WERI-Rb-1 (cell line): ENCODE data around the gene DHDH.

ENCODE experiments used
- DNase-seq: peaks from one replicate; pipeline ENCODE4 v3.0.0-alpha.2; 2020
- H3K27ac ChIP-seq: fragments of 250-450 bp; sonication (Bioruptor Pico); 2 replicates; pipeline ENCODE4 v1.5.1; 2020; ENCODE audit warnings: mild to moderate bottlenecking, moderate library complexity
- H3K27me3 ChIP-seq: fragments of 250-450 bp; sonication (Bioruptor Pico); 2 replicates; pipeline ENCODE4 v1.5.1; 2021; ENCODE audit warnings: mild to moderate bottlenecking, low read depth, moderate library complexity; ENCODE audit not compliant: insufficient read depth, severe bottlenecking
- H3K36me3 ChIP-seq: fragments of 250-450 bp; sonication (Bioruptor Pico); 2 replicates; pipeline ENCODE4 v1.5.1; 2020; ENCODE audit warnings: mild to moderate bottlenecking, moderate library complexity
- H3K4me3 ChIP-seq: 2 replicates; pipeline ENCODE4 v1.5.1; 2011; ENCODE audit warnings: low read depth, mild to moderate bottlenecking, control low read depth, low read length
- H3K9me3 ChIP-seq: fragments of 250-450 bp; sonication (Bioruptor Pico); 2 replicates; pipeline ENCODE4 v1.5.1; 2021; ENCODE audit warnings: mild to moderate bottlenecking, moderate library complexity; ENCODE audit not compliant: severe bottlenecking
- TF ChIP-seq, protein P1 (sequence below): IDR thresholded peaks from 2 replicates; pipeline ENCODE4 v1.5.1; 2011; ENCODE audit warnings: low read depth, mild to moderate bottlenecking, control low read depth, inconsistent platforms, low read length

The DHDH gene

GRCh38 chr19:48989701-48990291, 56.3 kb downstream of the DHDH start:
- DNase-seq, result peak; percentile 45
- H3K9me3 ChIP-seq, result no peaks in the 10 kb centered on the region
- H3K27ac ChIP-seq, result peak overlapping the region; percentile 48
- H3K27me3 ChIP-seq, result no peaks in the 10 kb centered on the region
- H3K4me3 ChIP-seq, result no peak overlapping the region
- TF ChIP-seq, protein P1, sequence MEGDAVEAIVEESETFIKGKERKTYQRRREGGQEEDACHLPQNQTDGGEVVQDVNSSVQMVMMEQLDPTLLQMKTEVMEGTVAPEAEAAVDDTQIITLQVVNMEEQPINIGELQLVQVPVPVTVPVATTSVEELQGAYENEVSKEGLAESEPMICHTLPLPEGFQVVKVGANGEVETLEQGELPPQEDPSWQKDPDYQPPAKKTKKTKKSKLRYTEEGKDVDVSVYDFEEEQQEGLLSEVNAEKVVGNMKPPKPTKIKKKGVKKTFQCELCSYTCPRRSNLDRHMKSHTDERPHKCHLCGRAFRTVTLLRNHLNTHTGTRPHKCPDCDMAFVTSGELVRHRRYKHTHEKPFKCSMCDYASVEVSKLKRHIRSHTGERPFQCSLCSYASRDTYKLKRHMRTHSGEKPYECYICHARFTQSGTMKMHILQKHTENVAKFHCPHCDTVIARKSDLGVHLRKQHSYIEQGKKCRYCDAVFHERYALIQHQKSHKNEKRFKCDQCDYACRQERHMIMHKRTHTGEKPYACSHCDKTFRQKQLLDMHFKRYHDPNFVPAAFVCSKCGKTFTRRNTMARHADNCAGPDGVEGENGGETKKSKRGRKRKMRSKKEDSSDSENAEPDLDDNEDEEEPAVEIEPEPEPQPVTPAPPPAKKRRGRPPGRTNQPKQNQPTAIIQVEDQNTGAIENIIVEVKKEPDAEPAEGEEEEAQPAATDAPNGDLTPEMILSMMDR, result no peak
- peaks cover 29% of the 10 kb centered on the region for H3K36me3 ChIP-seq

GRCh38 chr19:48990400-48990799, 56.9 kb downstream of the DHDH start:
- TF ChIP-seq, protein P1, result no peak
- no peak for DNase-seq
- Histone ChIP-seq H3K36me3 (peaks cover 23% of the 10 kb centered on the region), H3K4me3 (no peak overlapping the region), H3K9me3 (no peaks in the 10 kb centered on the region), H3K27me3 (no peaks in the 10 kb centered on the region), H3K27ac (peak overlapping the region; percentile 48)

DNA sequence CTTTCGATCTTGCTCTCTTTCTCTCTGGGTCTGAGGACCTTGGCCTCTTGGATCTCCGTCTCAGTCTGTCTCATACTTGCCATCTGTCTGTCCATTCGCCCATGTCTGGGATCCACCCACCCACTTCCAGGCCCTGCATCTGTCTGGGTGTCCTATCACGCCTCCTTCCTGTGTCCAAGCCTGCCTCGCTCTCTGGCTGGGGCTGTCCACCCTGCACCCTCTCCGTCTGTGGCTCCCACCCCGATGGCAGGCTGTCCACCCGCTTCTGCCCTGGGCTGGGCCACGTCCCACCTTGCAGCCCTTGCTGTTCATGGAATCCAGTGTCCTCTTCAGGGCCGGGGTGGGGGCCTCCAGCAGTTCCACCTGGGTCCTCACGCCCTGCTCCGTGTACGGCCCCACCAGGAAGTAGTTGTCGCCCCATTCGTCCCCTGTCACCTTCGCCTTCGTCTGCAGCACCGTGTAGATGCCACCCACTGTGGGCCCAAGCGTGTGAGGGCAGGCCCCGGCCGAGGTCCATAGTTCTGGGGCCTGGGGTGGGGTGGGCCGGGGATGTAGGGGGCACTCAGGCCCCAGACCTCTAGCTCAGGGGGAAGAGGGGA, 57.6 kb downstream of the DHDH start:
- peaks cover 20% of the 10 kb centered on the region for H3K36me3 ChIP-seq
- peak overlapping the region; percentile 83; the same call in 1 of the 2 replicates for H3K27ac ChIP-seq
- no peaks in the 10 kb centered on the region for H3K27me3 ChIP-seq
- H3K4me3 ChIP-seq, result no peak overlapping the region
- no peak for DNase-seq
- no peaks in the 10 kb centered on the region for H3K9me3 ChIP-seq
- TF ChIP-seq, protein P1, result no peak

DNA sequence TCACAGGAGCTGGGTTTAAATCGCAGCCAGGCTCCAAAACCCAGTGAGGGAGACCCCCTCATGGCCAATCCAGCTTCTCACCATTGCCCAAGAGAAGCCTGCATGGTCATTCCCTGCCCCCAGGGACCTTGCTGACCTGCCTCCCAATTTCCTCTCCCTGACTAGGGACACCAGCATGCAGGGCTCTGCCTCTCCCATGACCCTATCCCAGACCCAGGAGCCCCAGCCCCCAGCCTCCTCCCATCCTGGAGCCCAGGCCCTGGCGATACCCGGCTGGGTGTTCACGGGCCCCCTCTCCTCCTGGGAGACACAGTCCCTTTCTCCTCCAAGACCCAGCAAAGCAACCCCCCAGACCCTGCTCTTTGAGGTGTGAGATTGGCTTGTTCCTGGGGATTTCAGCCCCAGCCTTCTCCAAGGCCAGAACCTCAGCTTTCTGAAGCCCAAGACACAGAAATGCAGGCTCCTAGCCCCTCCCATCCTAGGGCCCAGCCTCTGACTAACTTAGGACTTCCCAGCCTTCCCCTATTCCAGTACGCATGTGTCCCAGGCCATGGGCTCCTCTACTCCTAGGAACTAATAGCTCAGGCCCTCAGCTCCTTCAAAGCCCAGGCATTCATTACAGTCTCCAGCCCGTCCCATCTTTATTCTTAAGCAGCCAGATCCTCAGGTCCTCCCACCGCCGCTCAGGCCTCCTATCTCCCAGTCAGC, 58.5 kb downstream of the DHDH start:
- TF ChIP-seq, protein P1, result no peak
- no peaks in the 10 kb centered on the region for H3K9me3 ChIP-seq
- peak overlapping the region; percentile 83 for H3K27ac ChIP-seq
- H3K36me3 ChIP-seq, result peaks cover 20% of the 10 kb centered on the region
- H3K4me3 ChIP-seq, result peak overlapping the region; percentile 77
- peak; percentile 47 for DNase-seq
- no peaks in the 10 kb centered on the region for H3K27me3 ChIP-seq

GRCh38 chr19:48992581-48993174, 59.2 kb downstream of the DHDH start:
- peak overlapping the region; percentile 83 for H3K27ac ChIP-seq
- peaks cover 20% of the 10 kb centered on the region for H3K36me3 ChIP-seq
- no peak for DNase-seq

More at GRCh38 chr19:48992581-48993174, 59.2 kb downstream of the DHDH start:
- Histone ChIP-seq H3K27me3 (no peaks in the 10 kb centered on the region), H3K9me3 (no peaks in the 10 kb centered on the region), H3K4me3 (peak overlapping the region; percentile 77)
- TF ChIP-seq, protein P1, result no peak
